ENCODE measurements around the gene ANKZF1.

The ANKZF1 gene

DNA sequence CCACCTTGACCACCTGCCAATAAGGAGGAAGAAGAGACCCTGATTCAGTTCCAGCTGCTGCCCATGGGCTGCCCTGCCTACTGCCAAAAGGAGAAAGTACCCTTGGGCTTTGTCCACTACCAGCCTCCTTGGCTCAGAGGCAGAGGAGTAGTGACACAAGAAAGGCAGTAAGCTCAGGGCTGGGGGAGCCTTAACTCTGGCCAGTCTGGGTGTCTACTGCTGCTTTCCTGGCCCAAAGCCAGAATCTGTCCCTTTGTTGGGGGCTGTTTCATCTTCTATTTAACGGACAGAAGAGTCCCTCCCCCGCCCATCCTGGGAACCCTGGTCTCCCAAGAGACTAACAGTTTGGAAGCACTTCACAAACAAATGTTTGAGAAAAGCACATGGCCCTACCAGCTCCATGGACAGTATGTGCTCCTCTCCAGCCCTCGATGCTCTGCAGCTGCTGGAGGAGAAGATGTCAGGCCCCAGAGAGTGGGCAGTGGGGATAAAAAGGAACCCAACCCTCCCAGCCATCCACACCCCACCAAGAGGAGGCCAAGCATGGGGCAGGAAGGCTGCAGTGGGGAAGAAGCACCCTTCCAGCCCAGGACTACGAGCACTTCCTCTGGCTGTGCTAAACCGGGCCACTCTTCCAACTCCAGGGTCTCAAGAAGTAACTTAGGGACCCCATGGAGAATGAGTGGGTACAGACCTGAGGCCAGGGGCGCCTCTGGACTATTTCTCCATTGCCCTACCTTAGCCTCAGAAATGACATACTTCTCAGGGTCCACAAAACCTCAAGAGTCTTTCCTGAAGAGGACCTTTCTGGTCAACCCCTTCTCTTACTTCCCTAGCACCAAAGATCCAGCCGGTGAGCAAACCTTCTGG is 1.3 kb upstream of the ANKZF1 start:
- DNase-seq, result no peak

DNA sequence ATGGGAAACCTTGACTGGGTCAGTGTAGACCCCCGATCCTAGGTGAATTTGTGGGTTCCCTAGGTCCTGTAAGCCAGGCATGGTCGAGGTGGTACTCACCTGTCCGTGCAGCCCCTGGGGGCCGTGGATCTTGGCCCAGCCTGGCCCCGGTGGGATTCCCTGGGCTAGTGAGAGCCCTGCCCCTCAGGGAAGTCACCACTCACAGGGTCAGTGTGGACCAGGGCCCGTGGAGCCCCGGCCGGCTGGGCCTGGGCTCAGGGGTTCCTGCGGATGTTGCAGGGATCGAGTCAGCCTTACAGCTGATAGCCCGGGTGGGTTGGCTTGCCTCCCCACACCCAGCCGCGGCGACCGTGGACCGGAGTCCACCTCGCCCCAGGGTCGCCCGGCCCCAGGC is 698 bp upstream of the ANKZF1 start:
- DNase-seq, result no peak

- DNase-seq, result peak; percentile 13 to 37
These were observed 494 bp downstream of the ANKZF1 start for GRCh38 chr2:219230059-219230540.

DNA sequence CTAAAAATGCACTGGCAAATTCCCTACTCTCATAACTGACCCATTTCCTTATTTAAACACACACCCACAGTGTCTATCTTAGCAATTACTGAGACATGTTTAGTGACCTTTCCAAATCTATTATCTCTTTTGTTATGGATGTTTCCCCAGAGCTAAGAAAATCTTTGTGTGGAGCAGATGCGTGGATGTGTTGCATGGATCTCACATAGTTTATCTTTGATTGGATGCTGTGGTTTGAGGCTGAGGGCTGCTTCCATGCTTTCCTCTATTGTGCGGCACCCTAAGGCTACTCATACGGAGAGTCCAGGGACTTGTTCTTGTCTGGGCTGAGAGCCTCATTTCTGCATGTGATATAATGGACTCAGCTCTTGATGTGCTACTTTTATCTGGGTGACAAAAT is 4.7 kb downstream of the ANKZF1 start:
- no peak for DNase-seq

GRCh38 chr2:219243291-219243761 is 13.7 kb downstream of the ANKZF1 start:
- no peak for DNase-seq

DNA sequence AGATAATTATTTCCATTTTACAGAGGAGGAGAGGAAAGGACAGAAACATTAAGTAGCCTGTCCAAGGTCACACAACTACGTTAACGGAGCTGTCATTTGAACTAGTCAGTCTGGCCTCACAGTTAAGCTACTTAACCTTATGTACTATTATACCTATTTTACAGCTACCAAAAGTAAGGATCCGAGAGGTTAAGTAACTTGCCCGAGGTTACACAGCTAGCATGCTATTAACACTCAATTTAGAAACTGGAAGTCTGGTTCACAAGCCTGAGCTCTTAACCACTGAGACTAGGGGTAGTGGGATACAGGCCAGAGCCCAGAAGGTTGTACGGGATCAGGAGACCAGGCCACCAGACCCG is 15.2 kb downstream of the ANKZF1 start:
- DNase-seq, result no peak

GRCh38 chr2:219245148-219245898 is 15.7 kb downstream of the ANKZF1 start, which contains the start of the genes GLB1L and STK16:
TSS of gene GLB1L (minus strand) at chr2:219245444. CDS start at chr2:219243573, 1,871 bp downstream.
TSS of gene STK16 (plus strand) at chr2:219245479. CDS start at chr2:219246000, 521 bp downstream.
- peak; percentile 84 to 88 for DNase-seq

DNA sequence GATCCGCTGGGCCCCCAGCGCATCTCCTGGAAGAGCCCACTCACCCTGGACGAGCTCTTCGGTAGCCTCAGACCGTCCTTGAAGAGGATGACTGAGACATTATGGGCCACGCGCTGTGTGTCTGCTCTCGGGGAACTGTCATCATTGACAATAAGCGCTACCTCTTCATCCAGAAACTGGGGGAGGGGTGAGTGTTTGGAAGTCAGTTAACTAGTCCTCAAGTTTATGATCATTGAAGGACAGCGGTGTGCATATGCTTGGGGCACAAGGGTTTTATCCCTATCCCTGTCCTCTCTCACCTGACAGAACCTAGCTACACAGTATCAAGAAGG is 16.3 kb downstream of the ANKZF1 start:
- DNase-seq, result peak in 1 of 2 experiments; percentile 18

GRCh38 chr2:219246559-219246958 is 17.0 kb downstream of the ANKZF1 start:
- no peak for DNase-seq

DNA sequence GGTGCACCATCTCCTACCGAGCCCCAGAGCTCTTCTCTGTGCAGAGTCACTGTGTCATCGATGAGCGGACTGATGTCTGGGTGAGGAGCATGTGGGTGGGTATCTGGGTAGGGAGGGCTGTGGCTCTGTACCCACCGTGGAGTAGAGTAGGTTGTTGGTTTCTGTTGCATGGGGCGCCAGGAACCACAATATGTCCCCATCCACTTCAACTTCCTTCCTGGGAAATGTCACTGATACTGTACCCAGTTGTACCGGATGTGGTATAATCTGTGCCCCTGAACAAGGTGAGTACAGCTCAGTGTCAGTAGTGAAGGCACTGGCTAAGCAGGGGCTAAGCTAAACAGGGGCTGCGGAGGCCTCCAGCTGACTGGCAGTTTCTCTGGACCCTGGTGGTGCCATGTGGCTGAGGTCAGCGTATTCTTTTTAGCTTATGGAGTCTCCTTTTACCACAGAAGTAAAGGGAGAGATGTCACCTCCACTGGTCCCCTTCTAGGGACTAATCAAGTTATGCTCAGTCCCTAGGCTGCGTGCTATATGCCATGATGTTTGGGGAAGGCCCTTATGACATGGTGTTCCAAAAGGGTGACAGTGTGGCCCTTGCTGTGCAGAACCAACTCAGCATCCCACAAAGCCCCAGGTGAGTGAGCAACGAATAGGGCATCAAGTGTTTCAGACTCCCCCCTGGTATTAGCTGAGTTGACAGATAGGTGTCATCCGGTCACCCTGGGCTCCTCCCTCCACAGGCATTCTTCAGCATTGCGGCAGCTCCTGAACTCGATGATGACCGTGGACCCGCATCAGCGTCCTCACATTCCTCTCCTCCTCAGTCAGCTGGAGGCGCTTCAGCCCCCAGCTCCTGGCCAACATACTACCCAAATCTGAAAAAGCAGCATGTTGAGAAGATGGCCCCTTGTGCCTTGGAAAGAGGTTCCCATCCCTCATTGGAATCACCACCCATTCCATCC is 18.4 kb downstream of the ANKZF1 start:
- DNase-seq, result peak; percentile 46 to 79

DNA sequence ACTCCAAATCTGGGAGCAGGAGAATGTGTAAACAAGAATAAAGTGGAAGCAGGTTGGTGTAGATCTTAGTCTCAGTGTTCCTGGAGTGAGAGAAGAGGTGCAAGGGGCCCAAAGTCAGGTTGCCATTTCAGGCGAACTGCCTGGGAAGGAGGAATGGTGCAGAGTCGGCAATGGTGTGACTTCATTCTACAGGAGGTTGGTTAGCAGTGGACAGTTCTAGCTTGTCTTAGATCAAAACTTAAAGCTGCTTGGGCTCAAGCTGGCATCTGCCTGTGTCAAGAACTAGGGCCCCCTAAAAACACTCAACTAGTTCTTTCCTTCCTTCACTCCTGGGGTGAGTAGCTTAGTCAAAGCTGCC is 19.2 kb downstream of the ANKZF1 start:
- no peak for DNase-seq

- DNase-seq, result peak in 1 of 2 experiments; percentile 35
These were observed 19.8 kb downstream of the ANKZF1 start for GRCh38 chr2:219249203-219249980.

DNA sequence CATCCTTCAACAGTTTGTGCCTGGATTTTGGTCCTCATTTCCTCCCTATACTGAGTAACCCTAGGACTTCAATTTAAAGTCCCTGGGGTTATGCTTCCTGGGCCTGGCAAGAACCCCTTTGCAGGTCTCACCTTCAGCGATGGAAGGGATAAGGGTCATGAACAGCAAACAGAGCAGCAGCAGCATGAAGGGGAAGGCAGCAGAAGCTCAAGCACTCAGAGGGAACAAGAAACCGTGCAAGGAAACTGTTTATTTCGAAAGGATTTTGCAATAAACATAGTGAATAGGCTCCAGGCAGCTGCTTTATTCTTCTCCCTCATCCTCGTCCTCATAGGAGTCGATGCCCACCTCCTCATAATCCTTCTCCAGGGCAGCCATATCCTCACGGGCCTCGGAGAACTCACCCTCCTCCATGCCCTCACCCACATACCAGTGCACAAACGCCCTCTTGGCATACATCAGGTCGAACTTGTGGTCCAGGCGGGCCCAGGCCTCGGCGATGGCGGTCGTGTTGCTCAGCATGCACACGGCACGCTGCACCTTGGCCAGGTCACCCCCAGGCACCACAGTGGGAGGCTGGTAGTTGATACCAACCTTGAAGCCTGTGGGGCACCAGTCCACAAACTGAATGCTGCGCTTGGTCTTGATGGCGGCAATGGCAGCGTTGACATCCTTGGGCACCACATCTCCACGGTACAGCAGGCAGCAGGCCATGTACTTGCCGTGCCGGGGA is 20.6 kb downstream of the ANKZF1 start:
- DNase-seq, result no peak

DNA sequence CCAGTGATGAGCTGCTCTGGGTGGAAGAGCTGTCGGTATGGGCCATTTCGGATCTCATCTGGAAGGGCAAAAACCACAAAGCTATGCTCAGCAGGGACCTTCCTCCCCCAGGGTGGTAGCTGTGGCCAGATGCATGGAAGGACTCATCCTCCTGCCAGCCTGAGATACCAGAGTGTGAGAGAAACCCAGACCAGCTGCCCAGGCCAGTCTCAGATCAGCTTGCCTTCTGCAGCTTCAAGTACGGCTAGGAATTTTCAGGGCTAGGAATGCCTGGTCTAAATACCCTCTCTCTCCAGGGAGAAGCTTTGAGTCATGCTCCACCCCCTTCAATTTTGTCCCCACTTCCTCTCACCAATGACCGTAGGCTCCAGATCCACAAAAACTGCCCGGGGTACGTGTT is 22.1 kb downstream of the ANKZF1 start:
- no peak for DNase-seq

DNA sequence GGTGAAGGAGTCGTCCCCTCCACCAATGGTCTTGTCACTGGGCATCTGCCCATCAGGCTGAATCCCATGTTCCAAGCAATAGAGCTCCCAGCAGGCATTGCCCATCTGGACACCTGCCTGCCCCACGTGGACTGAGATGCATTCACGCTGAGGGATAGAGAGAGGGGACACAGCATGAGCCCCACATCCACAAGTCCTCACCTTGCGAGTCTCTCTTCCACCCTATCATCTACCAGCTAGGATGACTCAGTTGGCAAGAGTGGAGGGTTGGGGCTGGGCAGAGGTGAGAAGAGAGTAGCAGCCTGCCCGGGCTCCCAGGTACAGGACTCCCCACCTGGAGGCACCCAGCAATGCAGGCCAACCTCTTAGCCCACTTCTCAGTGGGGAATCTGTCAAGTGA is 22.5 kb downstream of the ANKZF1 start:
- peak; percentile 21 to 39 for DNase-seq

DNA sequence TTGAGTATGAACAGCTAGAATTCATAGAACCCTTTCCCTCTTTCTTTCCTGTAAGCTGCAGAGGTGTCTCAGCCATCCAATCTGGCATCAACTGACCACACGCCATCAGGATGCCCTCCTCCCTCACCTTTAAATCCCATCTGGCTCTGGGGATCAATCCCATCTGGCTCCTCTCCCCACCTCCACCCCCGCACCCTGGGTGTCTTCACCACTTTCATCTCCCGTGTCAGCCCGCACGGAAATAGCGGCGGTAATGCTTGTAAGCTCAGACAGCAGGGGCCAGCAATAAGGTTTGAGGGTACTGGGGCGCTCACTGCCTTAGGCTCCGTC is 22.9 kb downstream of the ANKZF1 start:
- DNase-seq, result peak; percentile 38 to 42

- DNase-seq, result peak; percentile 29 to 38
These were observed 23.5 kb downstream of the ANKZF1 start, which contains the start of gene TUBA4B for GRCh38 chr2:219252900-219253752. TSS of gene TUBA4B (plus strand) at chr2:219253243. CDS start at chr2:219253408, 165 bp downstream.

DNA sequence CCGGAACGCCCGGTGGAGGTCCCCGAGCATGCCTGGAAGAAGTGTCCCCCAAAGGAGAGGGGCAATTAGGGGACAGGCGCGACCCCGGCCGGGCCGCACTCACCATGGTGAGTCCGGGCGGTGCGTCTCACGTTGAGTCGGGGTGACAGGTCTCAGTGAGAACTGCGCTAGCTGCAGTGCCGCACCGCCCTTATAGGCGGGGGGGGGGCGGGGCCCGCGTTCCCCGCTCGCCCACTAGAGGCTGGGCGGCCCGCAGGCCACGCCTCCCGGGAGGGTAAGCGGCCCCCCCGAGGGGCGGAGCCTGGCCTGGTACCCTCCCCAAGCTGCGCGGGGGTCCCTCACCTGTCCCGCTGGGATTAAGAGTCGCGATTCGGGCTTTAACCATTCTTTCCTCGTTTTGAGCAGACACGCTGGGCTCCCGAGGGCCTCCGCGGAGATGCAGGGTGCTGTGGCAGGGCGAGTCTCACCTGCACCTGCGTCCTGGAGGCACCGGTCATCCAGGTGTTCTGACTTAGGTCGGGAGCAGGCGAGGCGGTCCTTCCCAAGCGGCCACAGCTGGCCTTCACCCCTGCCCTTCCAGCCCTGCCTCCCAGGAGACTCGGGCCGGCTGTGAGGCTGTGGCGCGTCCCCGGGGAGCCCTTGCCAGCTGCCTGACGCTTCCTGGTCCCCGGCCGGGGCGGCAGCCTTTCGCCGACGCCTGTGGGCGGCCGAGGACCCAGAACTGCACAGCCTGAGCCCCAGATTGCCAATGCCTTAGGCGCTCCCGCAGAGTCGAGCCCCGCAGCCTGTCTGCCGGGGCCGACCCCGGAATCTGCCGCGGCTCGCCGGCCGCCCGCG is 24.4 kb downstream of the ANKZF1 start, which contains the start of gene TUBA4A:
Gene TUBA4A, minus strand, starts transcription at position 166 of the 837 bp plus-strand sequence. Its CDS starts 60 bp downstream, at position 106.
- DNase-seq, result peak; percentile 90 to 92

Measured in stimulated activated CD4-positive, alpha-beta T cell treated with anti-CD3 and anti-CD28 coated beads, Interleukin-4, amount 100 ng/mL, for 4 hours (primary cell).